Measurements from ENCODE around the gene ZNF217. TPM values are rescaled to one million over a fixed set of nuclear protein-coding genes. Genes with fewer than 3 reads are reported as not detected.
A peak's percentile ranks its signal among the peaks of the same experiment; 100 is the strongest.

Gene ZNF217
- total and polyA plus RNA-seq, 9 of the 15 experiments (the other 6 are each of a cell fraction or from before 2014, with no cell fraction given): 3.0 to 41.8 (median 16.8) TPM

GRCh38 chr20:53621482-53622246 lies 28.0 kb upstream of the ZNF217 start (continued):
- TF ChIP-seq TOE1 (IDR thresholded peaks at IDR 0.05; ENCODE audit: borderline replicate concordance) (no peak), TOE1 (CRISPR knock-in tag; IDR thresholded peaks at IDR 0.05; ENCODE audit: borderline replicate concordance, low read depth) (no peak), MEF2D (tag; conservative IDR thresholded peaks at IDR 0.05; ENCODE audit: low read depth) (0 out of 2 replicates have a peak, but pooled peaks have one; percentile 45), C11orf30 (IDR thresholded peaks at IDR 0.05; ENCODE audit: low read depth) (peak; percentile 63), ZNF766 (CRISPR knock-in tag; conservative IDR thresholded peaks at IDR 0.05) (no peak), ZBTB12 (CRISPR knock-in tag; IDR thresholded peaks at IDR 0.05) (no peak), LARP7 (IDR thresholded peaks at IDR 0.05) (no peak), XRCC4 (IDR thresholded peaks at IDR 0.05; ENCODE audit: extremely low read depth, insufficient read depth, insufficient read length) (no peak), POLR2AphosphoS2 (IDR thresholded peaks at IDR 0.05; ENCODE audit: low read length) (no peak), MAZ (CRISPR knock-in tag; conservative IDR thresholded peaks at IDR 0.05 in 1 of 2, IDR thresholded peaks at IDR 0.05 in 1 of 2) (0 out of 4 replicates have a peak, but pooled peaks of 1 of the 2 experiments have one; percentile 13), CEBPG (CRISPR knock-in tag; IDR thresholded peaks at IDR 0.05) (no peak), CEBPG (tag; conservative IDR thresholded peaks at IDR 0.05 in 1 of 2, IDR thresholded peaks at IDR 0.05 in 1 of 2) (no peak), MCM2 (IDR thresholded peaks at IDR 0.05; ENCODE audit: low read depth) (no peak), ZNF134 (CRISPR knock-in tag; conservative IDR thresholded peaks at IDR 0.05) (no peak), DPF2 (IDR thresholded peaks at IDR 0.05) (peak; percentile 80; the same call in 1 of the 2 replicates), EGR1 (conservative IDR thresholded peaks at IDR 0.05) (no peak), SNAPC5 (CRISPR knock-in tag; IDR thresholded peaks at IDR 0.05) (no peak), SREBF1 (IDR thresholded peaks at IDR 0.05; ENCODE audit: borderline replicate concordance, low read depth, low read length) (no peak), NONO (IDR thresholded peaks at IDR 0.05; ENCODE audit: low read depth in 2 of 2, low read length in 1 of 2) (no peak), SIRT6 (IDR thresholded peaks at IDR 0.05; ENCODE audit: low read depth, low read length) (no peak), TSC22D4 (tag; IDR thresholded peaks at IDR 0.05) (no peak), ADNP (tag; IDR thresholded peaks at IDR 0.05) (no peak; the same call in 1 of the 2 replicates), NBN (IDR thresholded peaks at IDR 0.05; ENCODE audit: low read depth) (0 out of 2 replicates have a peak, but pooled peaks have one; percentile 52), FOXP4 (CRISPR knock-in tag; IDR thresholded peaks at IDR 0.05; ENCODE audit: borderline replicate concordance) (no peak), ZNF75A (CRISPR knock-in tag; IDR thresholded peaks at IDR 0.05) (no peak)
